Fibroblast of skin of right biceps (primary cell): ENCODE measurements around the gene MYH13.
A peak's percentile ranks its signal among the peaks of the same experiment; 100 is the strongest.
"Not testable (repeated sequence)": the region's sequence is repeated elsewhere in the genome, so short reads cannot be mapped to it uniquely, and the experiment has no call there.

Source experiments
- DNase-seq: peaks from one replicate; pipeline ENCODE4 v3.0.0-alpha.2; 2013

Gene MYH13

DNA sequence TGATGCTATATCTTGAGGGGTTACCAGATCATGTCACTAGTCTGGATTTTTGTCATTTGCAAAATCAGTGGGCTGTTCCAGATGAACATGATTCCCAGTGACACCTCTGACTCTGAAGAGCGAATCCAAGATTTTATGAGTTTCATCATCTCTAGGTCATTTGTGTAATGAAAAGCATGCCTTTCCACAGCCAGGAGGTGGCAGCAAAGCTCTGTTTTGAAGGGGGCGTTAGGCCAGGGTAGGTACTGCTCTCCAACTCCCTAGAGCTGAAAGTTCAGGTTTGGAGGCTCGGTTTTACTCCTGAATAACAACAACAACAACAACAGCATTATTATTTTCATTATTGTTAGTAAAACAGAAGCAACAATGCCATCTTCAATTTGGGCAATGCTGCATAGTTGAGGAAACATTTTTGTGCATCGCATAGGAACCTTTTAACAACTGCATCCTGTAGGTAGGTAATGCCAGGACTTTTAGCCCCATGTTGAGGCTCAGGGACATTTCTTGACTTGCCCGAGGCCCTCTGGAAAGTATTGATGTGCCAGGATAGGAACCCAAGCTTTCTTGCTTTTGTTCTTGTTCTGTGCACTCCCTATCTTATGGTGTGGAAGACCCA lies 77.0 kb downstream of the MYH13 start:
- peak; percentile 75 for DNase-seq

DNA sequence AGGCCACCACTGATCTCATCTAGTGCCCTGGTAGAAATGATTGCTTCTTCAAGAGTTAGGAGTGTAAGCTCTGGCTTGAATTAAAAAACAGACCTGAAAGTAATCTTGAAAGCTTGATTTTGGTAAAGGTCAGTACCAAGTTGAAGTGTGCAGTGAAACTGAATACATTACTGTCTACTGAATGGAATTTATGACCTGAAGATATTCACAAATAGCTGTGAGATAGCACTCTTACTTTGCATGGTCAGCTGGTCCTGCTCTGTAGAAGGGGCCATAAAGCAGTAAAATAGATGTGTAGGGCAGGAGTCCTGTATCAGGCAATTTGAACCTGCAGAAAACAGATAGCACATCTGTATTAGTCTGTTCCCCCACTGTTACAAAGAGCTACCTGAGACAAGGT lies 78.6 kb downstream of the MYH13 start:
- no peak for DNase-seq

DNA sequence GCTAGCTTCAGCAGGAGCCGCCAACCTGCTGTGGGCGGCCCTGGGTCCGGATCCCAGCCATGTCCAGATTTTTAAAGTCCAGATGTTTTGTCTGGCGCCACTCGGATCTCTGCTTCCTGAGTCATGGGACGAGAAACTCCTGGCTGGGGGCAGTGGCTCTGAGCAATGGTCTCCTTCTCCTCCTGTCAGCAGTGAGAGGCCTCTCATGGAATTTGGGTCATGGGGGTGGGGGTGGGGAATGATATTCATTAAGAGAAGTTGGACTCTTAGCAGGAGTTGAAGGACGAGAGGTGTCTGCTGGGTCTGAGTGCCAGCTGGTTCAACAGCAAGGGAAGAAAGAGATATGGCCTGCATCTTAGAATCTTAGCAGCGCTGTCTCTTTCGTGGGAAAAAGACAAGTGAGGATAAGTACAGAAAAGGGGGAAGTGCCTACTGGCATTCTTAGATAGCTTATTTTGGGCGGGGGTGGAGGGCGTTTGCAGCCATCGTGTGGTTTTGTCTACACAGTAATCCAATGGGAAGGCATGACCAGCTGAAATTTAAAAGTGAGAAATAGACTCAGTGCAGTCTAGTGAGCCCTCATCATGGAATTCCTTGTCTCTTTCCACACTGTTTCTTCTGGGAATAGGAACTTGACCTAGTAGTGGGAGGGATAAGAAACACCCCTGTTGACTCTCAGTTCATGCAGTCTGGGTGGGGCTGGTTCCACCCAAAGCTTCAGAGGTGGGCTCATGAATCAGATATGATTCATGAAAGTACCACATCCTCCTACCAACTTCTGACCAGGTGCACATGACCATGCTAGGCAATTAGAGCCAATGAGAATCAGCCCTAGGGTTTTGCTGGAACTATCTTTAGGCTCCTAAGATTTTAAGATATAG lies 80.5 kb downstream of the MYH13 start:
- DNase-seq, result peak; percentile 91

DNA sequence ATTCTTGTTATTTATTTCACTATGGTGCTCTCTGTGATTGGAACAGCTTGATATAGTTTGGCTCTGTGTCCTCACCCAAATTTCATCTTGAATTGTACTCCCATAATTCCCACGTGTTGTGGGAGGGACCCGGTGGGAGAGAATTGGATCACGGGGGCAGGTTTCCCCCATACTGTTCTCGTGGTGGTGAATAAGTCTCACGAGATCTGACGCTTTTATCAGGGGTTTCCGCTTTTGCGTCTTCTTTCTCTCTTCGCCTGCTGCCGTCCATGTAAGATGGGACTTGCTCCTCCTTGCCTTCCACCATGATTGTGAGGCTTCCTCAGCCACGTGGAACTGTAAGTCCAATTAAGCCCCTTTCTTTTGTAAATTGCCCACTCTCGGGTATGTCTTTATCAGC lies 81.2 kb downstream of the MYH13 start:
- DNase-seq, result not testable (repeated sequence)

DNA sequence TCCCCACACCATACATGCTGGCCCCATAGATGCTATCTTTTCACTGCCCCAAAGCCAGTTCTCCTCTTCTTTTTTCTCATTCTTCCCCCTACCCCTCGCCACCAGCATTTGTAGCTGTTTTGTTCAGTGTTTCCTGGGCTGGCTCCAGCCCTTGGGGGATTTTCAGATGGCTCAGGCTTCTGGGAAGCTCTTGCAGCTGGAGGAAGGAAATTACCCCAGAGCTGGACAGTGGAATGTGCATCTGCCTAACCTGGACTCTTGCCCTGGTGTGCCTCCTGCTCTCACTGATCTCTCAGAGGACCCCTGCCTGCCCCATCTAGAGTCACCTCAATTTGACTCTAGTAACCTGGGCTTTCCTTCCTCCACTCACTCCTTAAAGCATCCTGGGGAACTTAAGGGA lies 82.8 kb downstream of the MYH13 start:
- DNase-seq, result peak; percentile 27

DNA sequence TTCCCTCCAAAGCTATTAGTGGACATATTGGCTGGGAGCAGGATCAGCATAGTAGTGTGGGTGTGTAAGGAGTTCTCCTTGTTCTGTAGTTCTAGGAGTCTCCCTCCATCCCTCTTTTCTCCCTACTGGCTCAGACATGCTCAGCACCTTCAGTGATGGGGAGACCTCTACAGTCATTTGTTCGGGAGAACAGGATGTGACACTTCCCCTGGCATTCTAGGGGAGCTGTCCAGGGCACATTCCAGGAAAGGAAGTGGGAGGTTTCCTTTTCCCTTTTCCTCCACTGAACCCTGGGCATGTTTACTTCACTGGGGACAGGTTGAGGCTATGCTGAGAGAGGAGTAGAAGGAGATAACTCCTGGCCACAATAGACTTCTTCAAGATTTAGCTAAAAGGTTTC lies 86.5 kb downstream of the MYH13 start:
- peak; percentile 36 for DNase-seq

DNA sequence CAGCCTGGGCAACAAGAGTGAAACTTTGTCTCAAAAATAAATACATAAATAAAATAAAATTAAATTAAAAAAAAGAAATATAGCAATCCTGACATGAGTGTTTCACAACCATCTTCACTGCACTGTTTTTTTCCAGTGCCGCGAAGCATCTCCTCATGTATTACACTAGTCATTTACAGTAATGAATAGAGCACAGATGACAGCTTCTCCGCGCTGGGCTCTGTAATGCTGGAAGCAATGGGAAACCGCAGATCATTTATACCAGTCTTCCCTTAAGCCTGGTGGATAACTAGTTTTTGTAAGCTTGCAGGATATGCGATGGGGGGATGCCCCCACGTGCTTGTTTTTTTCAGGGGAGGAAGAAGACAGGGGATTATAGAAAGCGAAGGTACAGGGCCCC lies 86.9 kb downstream of the MYH13 start:
- no peak for DNase-seq

DNA sequence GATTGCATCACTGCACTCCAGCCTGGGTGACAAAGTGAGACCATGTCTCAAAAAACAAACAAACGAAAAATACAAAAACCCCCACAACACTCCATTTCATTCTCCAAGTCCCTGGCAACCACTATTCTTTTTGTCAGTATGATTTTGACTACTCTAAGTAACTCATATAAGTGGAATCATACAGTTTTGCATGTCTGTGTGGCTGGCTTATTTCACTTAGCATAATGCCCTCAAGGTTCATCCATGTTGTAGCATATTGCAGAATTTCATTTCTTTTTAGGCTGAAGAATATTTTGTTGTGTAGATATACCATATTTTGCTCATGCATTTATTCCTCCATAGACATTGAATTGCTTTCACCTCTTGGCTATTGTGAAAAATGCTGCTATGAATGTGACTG lies 92.7 kb downstream of the MYH13 start:
- DNase-seq, result no peak

DNA sequence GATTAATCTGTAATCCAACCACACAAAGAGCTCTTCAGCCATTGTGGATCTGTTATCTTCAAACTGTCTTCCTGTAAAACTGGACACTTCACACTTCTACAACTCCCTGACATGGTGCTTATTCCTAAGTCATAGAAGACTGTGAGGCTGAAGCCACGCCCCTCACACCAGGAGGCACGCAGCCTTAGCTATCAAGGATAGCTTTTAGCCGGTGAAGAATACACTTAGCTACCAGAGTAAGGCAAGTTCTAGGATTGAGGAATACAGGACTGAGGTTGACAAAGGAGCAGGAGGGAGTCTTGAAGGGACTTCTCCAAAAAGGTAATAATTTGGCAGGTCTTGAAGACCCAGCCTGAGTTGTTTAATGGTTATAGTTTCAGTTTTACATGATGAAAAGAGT lies 94.6 kb downstream of the MYH13 start:
- DNase-seq, result no peak

DNA sequence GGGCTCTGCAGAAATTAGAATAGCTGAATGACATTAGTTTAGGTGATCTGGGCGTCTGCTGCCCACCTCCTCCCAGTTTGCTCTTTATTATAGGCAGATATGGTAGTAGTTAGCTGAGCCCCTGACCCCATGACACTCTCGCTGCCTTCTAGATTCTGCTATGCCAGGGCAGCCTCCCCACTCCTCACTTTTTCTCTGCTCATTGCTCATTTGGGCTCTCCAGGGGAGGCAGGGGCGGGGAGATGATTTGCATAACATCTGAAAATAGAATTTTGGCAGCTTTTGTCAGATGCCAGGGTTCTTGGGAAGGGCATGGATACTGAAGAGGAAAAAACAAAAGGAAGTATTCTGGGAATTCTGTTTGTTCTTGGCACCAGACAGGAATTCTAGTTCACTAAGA lies 96.4 kb downstream of the MYH13 start:
- DNase-seq, result no peak

DNA sequence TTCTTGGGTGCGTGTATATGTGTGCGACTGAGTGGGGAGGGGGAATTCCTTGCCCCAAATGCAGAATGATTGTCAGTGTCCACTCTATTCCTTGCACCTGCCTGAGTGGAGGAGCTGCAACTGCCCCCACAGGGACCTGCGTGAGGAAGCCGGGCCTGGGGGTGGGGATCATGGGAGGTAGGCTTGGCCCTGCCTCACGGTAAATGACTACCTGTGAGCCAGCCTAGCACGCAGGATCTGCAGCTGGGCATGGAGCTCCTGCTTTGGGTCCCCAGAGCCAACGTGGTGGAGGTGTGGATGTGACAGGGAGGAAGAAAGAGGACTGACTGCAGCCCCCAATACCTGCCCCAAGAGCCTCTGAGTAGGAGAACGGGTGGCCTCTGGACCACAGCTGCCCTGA lies 97.4 kb downstream of the MYH13 start:
- DNase-seq, result no peak

DNA sequence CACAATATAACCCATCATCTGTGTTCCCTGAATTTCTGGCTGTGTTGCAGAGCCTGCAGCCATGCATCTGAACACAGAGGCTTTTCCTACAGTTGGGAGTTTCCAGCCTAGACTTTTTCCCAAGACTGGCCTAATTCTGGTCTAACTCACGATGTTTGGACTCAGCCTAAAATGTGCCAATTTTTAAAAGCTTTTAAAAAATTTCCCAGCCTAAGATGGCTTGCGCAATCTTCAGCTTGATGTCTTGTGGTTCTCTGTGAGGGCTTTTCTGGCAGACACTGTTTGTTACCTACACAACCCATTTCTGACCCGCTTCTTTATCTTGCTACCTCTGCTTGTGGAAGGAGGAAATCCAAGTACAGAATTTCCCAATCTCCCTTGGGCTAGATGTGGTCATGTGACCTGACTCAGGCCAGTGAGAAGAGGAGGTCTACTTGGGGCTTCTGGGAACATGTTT lies 101.7 kb downstream of the MYH13 start:
- DNase-seq, result peak; percentile 41

DNA sequence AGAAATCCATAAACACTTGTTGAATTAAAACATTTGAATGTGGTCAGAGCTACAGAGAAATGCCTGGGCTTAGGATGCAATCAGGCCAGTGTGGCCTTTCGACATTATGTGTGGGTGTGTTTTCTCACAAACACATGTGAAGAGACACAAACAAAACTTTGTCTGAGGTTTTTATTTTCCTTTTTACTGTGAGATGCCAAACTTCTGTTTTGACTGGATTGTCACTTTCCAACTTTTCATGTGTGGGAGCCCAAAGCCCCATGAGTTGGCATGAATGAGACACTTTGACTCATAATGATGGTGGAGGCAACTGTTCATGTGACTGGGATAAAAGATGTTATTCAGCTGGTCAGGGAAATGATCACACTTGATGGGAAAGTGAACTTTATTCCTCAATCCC lies 102.5 kb downstream of the MYH13 start:
- DNase-seq, result no peak

DNA sequence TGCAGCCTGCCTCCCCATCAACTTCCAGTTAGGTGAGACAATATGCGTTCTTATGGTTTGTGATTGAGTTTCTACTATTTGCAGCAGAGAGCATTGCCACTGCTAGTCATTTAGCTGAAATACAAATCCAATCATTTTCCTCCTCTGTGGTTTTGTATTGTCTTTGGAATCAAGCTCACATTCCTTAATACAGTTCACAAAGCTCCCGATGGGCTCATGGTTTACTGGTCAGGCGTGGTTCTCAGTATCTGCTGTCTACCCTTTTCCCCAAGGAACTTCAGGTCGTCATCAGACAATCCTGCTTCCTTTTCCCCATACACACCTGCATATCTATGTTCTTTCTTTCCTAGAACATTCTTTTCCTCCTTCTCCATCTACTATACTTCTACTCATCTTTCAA lies 104.8 kb downstream of the MYH13 start:
- peak; percentile 62 for DNase-seq

DNA sequence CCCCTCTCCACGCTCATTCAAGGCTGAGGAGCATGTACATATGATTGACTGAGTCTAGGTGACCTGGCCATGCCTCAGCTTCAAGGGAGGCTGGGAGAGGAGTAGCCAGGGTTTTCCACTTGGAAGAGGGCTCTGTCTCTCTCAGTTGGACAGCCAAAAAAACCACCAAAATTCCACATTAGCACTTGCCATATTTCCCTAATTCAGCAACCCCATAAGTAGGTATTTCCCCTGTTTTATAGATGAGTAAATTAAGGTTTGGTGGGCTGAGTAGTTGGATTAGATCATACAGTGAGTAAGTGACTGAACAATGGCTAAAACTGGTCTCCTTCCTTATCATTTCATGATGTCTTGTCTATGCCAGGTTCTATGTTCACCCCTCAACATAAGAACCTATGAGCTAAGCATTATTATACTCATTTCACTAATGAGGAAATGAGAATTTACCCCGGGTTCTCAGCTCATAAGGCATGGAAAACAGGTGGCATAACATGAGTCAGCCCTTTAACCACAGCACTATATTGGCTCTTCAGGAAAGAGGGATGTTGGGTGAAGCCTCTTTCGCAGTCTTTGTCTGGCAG lies 106.4 kb downstream of the MYH13 start:
- DNase-seq, result peak; percentile 55

DNA sequence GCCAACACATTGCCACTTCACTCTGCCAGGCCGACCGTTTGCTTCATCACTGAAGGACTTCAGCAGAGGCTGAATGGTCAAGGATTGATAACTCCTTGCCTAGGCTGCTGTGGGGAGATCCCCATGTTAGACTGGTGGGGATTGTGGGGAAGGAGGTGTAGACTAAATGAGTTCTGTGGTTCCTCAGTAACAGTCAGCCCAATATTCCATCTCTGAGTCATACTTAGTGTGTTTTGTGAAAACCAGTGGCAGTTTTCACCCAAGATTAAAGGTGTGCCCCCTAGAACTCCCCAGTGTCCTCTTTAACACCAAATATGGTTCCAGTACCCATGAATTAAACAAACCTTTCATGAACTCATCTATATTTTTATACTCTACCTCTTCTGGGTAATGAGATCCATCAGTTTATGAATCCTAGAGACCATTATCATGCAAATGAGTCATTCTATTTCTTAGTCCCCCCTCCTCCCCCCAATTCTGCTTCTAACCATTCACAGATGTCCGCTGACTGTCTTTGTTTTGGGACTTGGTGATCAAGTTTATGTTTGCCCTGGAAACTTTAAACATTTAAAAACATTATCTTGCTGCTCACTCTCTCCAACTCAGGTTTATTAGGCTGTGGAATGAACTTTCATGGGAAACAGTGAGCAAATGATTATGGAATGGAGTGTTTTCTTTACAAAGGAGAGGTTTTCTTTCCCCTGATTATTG lies 107.6 kb downstream of the MYH13 start:
- peak; percentile 96 for DNase-seq

DNA sequence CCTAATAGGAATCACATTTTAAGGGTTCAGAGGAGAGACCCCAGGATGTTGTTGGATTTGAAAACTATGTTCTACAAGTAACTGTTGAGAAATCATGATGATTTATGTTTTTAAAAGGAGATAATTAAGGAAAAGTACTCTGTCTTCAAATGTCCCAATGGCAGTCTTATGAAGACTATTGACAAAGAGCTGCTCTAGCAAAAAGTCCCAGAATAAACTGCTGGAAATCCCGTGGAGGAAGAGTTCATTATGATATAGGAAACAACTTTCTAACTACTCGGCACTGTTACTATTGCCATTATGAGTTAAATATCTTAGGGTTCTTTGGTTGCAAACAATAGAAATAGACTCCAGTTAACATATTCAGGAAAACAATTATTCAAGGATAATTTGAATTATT lies 108.8 kb downstream of the MYH13 start:
- no peak for DNase-seq

DNA sequence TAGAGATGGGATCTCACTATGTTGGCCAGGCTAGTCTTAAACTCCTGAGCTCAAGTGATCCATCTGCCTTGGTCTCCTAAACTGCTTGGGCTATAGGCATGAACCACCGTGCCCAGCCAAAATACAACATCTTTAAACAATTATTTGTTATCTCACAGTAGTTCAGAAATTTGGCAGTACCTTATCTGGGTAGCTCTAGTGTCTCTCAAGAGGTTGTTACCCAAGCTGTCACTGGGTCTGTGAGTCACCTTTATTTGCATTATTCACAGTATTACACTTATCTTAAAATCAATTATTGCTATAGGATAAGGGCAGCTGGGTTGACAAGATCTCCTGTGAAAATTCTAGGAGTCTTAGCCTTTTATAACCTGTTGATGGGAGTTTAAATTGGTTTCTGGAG lies 110.4 kb downstream of the MYH13 start:
- peak; percentile 36 for DNase-seq

DNA sequence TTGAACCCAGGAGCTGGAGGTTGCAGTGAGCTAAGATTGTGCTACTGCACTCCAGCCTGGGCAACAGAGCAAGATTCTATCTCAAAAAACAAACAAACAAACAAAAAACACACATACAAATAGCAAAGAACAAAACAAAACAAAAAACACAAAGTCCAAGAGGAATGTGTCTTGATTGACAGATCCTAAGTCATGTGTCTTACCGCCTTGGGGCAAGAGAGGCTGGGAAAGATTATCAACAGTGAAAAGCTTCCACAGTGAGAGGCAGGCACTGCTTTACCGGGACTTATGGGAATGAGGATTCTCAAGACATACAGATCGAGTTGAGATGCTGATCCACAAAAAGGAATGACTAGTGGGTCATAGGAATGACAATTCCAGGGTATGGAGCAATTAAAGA lies 111.7 kb downstream of the MYH13 start:
- no peak for DNase-seq

DNA sequence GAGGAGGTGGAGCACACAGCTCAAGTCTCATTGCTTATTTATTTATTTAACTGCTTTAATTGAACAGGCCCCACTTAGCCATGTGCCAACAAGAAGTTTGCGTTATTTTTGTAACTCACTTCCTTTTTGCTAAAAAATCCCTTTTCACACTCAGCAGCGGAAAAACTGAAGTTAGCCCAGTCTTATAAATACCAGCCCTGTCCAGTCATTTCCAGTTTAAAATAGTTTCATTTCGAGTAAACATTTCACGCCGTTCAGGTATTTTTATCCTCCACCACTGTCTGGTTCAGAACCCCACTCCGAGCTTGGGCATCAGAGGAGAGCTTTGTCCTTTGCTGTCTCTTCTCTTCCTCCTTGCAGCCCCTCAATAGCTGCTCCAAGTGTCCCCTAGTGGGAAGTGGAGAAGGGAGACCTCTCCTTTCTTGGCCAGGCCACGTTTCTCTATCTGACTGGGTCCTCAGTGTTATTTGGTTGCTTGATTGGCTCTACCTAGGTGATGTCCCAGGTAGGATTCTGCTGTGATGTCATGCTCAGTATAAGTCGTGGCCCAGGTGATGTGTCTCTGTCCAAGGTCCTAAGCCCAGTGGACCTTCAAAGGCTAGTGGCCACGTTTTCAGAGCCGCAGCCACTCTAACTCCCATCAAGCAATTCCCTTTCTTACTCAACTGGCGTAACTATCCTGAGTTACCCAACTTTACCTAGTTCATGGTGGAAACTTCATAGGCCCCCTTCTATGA lies 121.4 kb downstream of the MYH13 start:
- DNase-seq, result no peak
